Activated gamma-delta T cell (primary cell): Measurements from ENCODE around the gene RAB42.
A peak's percentile ranks its signal among the peaks of the same experiment; 100 is the strongest.
"Not testable (repeated sequence)": the region's sequence is repeated elsewhere in the genome, so short reads cannot be mapped to it uniquely, and the experiment has no call there.

ENCODE experiments used
- DNase-seq: peaks from one replicate; lab custom pipeline; 2025; lab: John Stamatoyannopoulos, UW
- total RNA-seq, 2 donors: gene quantifications; one replicate each; lab custom pipeline; 2026; lab: John Stamatoyannopoulos, UW

The RAB42 gene
- 0 to 0.13 reads per million in 2 donors for total RNA-seq

- no peak for DNase-seq
Measured at GRCh38 chr1:28591708-28592320, at the start of gene RAB42. TSS of gene RAB42 (plus strand) at chr1:28592265. CDS start at chr1:28592512, 247 bp downstream.

- DNase-seq: no peak
Measured at GRCh38 chr1:28545246-28545628, 46.8 kb upstream of the RAB42 start.

DNA sequence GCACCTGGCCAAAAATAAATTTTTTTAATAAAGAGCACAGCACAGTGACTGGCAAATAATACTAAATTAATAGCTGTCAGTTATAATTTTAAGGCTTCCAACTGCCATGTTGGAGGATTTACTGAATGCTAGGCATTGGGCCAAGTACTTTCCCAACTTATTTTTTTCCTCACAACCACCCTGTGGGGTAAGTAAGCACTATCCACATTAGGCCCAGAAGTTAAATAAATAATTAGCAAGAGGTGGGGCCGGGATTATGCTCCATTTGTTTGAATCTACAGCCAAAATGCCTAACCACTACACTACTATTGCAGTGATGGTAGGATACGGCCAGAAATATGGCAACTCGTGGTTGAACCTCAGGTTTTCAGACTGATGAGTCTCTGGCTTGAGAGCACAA, 43.7 kb upstream of the RAB42 start:
- no peak for DNase-seq

DNA sequence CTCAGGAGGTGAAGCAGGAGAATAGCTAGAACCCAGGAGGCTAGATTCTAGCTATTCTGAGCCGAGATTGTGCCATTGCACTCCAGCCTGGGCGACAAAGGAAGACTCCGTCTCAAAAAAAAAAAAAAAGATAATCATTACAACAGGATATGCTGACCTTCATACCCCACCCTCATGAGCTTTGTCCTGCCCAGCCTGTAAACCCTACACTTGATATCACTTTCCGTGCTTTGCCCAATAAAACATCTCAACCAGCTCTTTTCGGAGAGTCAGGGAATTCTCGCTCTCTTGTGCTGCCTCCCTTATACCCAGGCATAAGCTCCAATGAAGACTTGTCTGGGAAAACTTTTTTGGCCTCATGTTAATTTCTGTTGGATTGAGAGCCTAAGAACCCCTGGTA, 40.7 kb upstream of the RAB42 start:
- no peak for DNase-seq

DNA sequence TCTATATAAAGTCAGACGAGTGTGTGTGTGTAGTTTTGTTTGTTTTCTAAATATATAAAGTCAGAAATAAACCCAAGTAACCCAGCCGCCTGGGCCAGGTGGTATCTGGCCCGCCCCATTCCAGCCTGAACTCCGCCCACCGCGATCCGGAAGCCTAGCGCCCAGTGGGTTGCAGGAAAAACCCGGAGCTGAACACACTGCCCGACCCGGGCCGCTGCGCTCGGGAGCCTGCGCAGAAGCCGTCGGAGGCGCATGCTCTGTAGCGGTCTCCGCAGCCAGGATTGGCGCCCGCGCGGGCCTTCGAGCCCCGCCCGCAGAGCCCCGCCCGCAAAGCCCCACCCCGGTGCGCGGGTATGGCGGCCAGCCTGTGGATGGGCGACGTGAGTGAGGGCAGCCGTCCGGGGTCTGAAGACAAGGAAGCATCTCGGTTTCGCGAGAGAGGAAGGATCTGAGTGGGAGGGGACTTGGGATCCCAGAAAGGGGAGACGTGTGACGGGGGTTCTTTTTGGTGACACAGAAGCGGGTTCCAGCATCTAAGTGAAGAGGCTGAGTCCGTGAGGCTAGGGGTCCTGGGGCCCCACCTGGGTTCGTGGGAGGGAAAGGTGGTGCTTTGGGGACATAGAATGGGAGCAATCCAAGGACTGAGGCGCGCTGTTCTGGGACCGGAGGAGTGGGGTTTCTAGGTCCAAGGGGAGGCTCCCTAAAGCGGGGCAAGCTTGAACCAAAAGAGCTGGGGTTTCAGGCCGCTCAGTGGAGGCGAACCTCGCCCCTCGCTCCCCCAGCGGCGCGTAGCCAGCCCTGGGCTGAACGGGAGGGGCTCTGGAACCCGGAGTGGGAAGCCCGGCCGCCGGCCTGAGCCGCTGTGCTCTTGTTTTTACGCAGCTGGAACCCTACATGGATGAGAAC, 39.1 kb upstream of the RAB42 start, which contains the start of gene TRNAU1AP:
Gene TRNAU1AP, plus strand, starts transcription at position 328 of the 906 bp plus-strand sequence. Its CDS starts 26 bp downstream, at position 354.
- DNase-seq: peak; percentile 93

DNA sequence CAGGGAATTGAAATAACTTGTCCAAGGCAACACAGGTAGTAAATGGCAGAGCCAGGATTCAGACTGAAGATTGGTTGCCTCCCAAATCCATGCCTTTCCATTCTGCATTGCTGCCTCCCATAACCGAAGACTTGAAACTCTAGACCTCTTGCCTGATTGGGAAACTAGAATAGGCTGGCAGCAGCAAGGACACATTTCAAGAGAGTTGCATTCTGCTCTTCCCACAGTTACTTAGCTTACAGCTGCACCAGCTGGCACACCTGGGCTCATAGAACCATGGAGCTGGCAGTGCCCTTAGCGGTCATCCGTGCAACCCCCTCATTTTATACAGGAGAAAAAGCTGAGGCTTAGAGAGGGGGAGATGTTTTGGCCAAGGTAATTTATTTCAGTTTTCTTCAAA, 31.2 kb upstream of the RAB42 start:
- no peak for DNase-seq

- DNase-seq: no peak
Measured at GRCh38 chr1:28564310-28564709, 27.8 kb upstream of the RAB42 start.

- DNase-seq: no peak
Measured at GRCh38 chr1:28565040-28565439, 27.0 kb upstream of the RAB42 start.

DNA sequence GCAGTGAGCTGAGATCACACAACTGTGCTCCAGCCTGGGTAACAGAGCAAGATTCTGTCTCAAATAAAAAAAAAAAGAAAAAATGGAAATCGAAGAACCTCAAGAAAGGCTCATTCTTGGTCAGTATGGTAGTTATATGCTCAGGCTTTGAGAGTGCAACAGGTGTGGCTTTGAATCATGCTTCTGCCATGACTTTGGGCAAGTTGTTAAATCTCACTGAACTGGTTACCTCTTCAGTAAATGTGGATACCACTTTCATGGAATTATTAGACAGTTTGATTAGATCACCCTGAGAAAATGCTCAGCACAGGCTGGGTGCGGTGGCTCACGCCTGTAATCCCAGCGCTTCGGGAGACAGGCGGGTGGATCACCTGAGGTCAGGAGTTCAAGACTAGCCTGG, 26.3 kb upstream of the RAB42 start:
- DNase-seq: no peak

GRCh38 chr1:28566931-28567330, 25.1 kb upstream of the RAB42 start:
- no peak for DNase-seq

GRCh38 chr1:28571911-28572310, 20.2 kb upstream of the RAB42 start:
- no peak for DNase-seq

DNA sequence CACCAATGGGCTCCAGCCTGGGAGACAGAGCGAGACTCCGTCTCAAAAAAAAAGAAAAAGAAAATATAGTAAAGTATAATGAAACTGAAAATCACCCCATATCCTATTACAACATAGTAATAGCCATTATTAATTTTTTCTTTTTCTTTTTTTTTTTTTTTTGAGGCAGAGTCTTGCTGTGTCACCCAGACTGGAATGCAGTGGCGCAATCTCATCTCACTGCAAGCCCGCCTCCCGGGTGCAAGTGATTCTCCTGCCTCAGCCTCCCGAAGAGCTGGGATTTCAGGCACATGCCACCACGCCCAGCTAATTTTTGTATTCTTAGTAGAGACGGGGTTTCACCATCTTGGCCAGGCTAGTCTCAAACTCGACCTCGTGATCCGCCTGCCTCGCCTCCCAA, 19.2 kb upstream of the RAB42 start:
- not testable (repeated sequence) for DNase-seq

DNA sequence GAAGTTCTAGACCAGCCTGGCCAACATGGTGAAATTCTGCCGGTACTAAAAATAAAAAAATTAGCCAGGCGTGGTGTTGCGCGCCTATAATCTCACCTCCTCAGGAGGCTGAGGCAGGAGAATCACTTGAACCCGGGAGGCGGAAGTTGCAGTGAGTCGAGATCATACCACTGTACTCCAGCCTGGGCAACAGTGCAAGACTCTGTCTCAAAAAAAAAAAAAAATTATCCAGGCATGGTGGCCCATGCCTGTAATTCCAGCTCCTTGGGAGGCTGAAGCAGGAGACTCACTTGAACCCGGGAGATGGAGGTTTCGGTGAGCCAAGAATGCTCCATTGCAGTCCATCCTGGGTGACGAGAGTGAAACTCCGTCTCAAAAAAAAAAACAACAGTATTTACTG, 18.5 kb upstream of the RAB42 start:
- DNase-seq: no peak

DNA sequence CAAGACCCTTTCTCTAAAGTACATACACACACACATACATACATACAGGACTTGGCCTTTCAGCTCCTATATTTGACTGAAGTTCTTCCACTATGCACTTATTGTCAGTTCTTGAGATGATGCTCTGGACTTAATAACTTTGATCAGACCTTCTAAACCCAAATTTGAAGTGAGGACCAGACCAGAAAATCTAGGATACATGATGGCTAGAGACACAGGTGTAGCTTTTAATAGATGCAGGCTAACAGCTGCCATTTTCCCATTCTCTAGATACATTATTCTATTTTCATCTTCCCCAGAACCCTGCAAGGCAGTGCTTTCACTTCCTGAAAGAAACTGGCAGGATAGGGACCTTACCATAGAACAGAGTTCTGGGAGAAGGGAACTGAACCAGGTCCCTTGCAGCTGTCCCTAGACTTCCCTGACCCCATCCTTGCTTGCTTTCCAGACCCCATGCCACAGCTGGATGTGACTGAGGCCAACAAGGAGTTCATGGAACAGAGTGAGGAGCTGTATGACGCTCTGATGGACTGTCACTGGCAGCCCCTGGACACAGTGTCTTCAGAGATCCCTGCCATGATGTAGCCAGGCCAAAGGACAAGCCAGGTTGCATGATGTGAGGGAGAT, 14.9 kb upstream of the RAB42 start:
- DNase-seq: no peak

GRCh38 chr1:28577738-28578536, 14.1 kb upstream of the RAB42 start:
- DNase-seq: no peak

DNA sequence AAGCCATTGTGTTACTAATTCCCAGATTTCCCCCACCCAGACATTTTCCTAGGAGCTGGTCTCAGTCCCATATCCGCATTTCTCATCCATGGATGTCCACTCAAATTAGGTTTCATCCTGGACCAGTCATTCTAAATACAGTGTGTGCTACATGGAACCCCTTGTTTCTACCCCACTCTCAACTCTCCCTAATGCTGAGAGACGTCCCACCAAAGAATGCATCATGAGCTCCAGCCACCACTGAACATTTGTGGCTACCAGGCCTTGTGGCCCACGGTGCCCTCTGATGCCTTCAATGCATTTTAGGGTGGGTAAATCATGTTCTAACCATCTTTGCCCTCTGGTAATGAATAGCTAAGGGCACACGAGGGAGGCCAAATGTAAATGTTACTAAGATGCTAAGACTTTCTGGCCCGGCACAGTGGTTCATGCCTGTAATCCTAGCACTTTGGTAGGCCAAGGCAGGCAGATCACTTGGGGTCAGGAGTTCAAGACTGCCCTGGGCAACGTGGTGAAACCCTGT, 13.3 kb upstream of the RAB42 start:
- DNase-seq: no peak

- DNase-seq: no peak
Measured at GRCh38 chr1:28579401-28579800, 12.7 kb upstream of the RAB42 start.

GRCh38 chr1:28580722-28581530, 11.1 kb upstream of the RAB42 start:
- DNase-seq: no peak

GRCh38 chr1:28581531-28582247, 10.4 kb upstream of the RAB42 start:
- peak; percentile 90 for DNase-seq

- no peak for DNase-seq
Measured at GRCh38 chr1:28582248-28582615, 9.8 kb upstream of the RAB42 start.
